H1 (cell line): ENCODE measurements around the gene PIEZO1. TPM values are rescaled to one million over a fixed set of nuclear protein-coding genes. Genes with fewer than 3 reads are reported as not detected.

ENCODE experiments used
- CTCF ChIA-PET: fragments of 300-600 bp; sonication (Branson Sonifier 250); formaldehyde crosslinking; loops from one replicate; lab custom pipeline; 2021; ENCODE audit not compliant: partially characterized antibody; lab: Charles Lee
- POLR2A ChIA-PET: fragments of 300-600 bp; sonication (Branson Sonifier 250); formaldehyde crosslinking; loops from one replicate; lab custom pipeline; 2021; ENCODE audit warnings: inconsistent platforms; ENCODE audit not compliant: partially characterized antibody; lab: Charles Lee
- DNase-seq, 2 experiments: peaks; one replicate each; pipeline versions ENCODE4 v3.0.0 to v3.0.0-alpha.2; 2010 to 2022; ENCODE audit warnings: low spot score in 2 of 2, low read depth in 1 of 2, mixed read lengths in 1 of 2
- FAIRE-seq: peaks from 2 replicates; lab custom pipeline; 2011; peaks lifted over from hg19 to GRCh38; lab: Jason Lieb, UNC
- H2AFZ ChIP-seq: 2 replicates; pipeline ENCODE4 v1.8.1; 2012; ENCODE audit warnings: low read length, inconsistent platforms
- H2AK5ac ChIP-seq: 2 replicates; pipeline ENCODE4 v1.6.1; 2013; ENCODE audit warnings: low read depth, low read length
- H2BK120ac ChIP-seq: replicated peaks from 2 replicates; pipeline ENCODE3; 2013; ENCODE audit warnings: low read depth, low read length, inconsistent platforms
- H2BK12ac ChIP-seq: 2 replicates; pipeline ENCODE4 v1.6.1; 2013; ENCODE audit warnings: low read depth, low read length
- H2BK15ac ChIP-seq: 2 replicates; pipeline ENCODE4 v1.6.1; 2013; ENCODE audit warnings: low read length
- H2BK20ac ChIP-seq: 2 replicates; pipeline ENCODE4 v1.6.1; 2013; ENCODE audit warnings: low read length
- H2BK5ac ChIP-seq: 2 replicates; pipeline ENCODE4 v1.6.1; 2013; ENCODE audit warnings: low read depth, low read length
- H3K14ac ChIP-seq: 2 replicates; pipeline ENCODE4 v1.6.1; 2013; ENCODE audit warnings: inconsistent platforms; ENCODE audit not compliant: insufficient read length
- H3K18ac ChIP-seq: 2 replicates; pipeline ENCODE4 v1.6.1; 2013; ENCODE audit warnings: low read length; ENCODE audit errors: extremely low read depth
- H3K23ac ChIP-seq: 2 replicates; pipeline ENCODE4 v1.6.1; 2013; ENCODE audit warnings: inconsistent platforms; ENCODE audit not compliant: insufficient read length
- H3K23me2 ChIP-seq: 2 replicates; pipeline ENCODE4 v1.6.1; 2013; ENCODE audit warnings: low read depth, low read length
- H3K27ac ChIP-seq: 2 replicates; pipeline ENCODE4 v1.6.1; 2011; ENCODE audit warnings: low read depth, low read length, inconsistent platforms
- H3K27me3 ChIP-seq, 4 experiments: replicated peaks in 1 of 4; 1 replicate in 1 of 4; 2 replicates in 3 of 4; pipeline versions ENCODE4 v1.6.1 to v1.8.1; 2011 to 2013; ENCODE audit warnings: low read length in 3 of 4, mild to moderate bottlenecking in 3 of 4, inconsistent platforms in 2 of 4, mixed read lengths in 2 of 4, moderate library complexity in 1 of 4; ENCODE audit not compliant: control insufficient read depth in 3 of 4, insufficient read depth in 3 of 4; ENCODE audit errors: extremely low read depth in 1 of 4
- H3K36me3 ChIP-seq, 4 experiments: 2 replicates each; pipeline versions ENCODE4 v1.6.1 to v1.8.1; 2011 to 2013; ENCODE audit warnings: mild to moderate bottlenecking in 4 of 4, low read length in 3 of 4, moderate library complexity in 2 of 4, control low read depth in 1 of 4, inconsistent platforms in 1 of 4; ENCODE audit not compliant: insufficient read depth in 4 of 4, control insufficient read depth in 2 of 4
- H3K4ac ChIP-seq: replicated peaks from 2 replicates; pipeline ENCODE3; 2013; ENCODE audit warnings: low read length, low read depth, mixed read lengths, inconsistent platforms; ENCODE audit not compliant: insufficient read length
- H3K4me1 ChIP-seq, 4 experiments: replicated peaks in 1 of 4; 1 replicate in 1 of 4; 2 replicates in 3 of 4; pipeline versions ENCODE4 v1.6.1 to v1.8.1; 2011 to 2013; ENCODE audit warnings: low read length in 3 of 4, inconsistent platforms in 2 of 4, mixed read lengths in 1 of 4; ENCODE audit not compliant: insufficient read depth in 4 of 4, control insufficient read depth in 3 of 4
- H3K4me2 ChIP-seq, 2 experiments: 2 replicates each; pipeline versions ENCODE4 v1.6.1 to v1.8.1; 2011 to 2013; ENCODE audit warnings: low read depth in 2 of 2, low read length in 2 of 2, control low read depth in 1 of 2, inconsistent platforms in 1 of 2, mild to moderate bottlenecking in 1 of 2; ENCODE audit not compliant: insufficient read depth in 1 of 2
- H3K4me3 ChIP-seq, 4 experiments: fragments of 200-600, 300-600 bp in 1 of 4; sonication (generic), shearing (Covaris generic), sonication (Bioruptor Twin) in 1 of 4; 2 replicates each; pipeline versions ENCODE4 v1.5.1 to v1.8.1; 2011 to 2016; ENCODE audit warnings: low read length in 4 of 4, low read depth in 3 of 4, control low read depth in 2 of 4, inconsistent platforms in 2 of 4, mild to moderate bottlenecking in 2 of 4, mixed read lengths in 1 of 4, moderate library complexity in 1 of 4; ENCODE audit not compliant: insufficient read depth in 2 of 4; ENCODE audit errors: extremely low read depth in 1 of 4
- H3K56ac ChIP-seq: replicated peaks from 2 replicates; pipeline ENCODE3; 2013; ENCODE audit warnings: low read depth, mild to moderate bottlenecking, mixed read lengths, low read length, inconsistent platforms; ENCODE audit not compliant: insufficient read length
- H3K79me1 ChIP-seq: 2 replicates; pipeline ENCODE4 v1.6.1; 2013; ENCODE audit warnings: low read depth, low read length, control low read depth
- H3K79me2 ChIP-seq, 2 experiments: 2 replicates each; pipeline versions ENCODE4 v1.6.1 to v1.8.1; 2012 to 2013; ENCODE audit warnings: low read length in 2 of 2, mild to moderate bottlenecking in 2 of 2, inconsistent platforms in 1 of 2; ENCODE audit not compliant: insufficient read depth in 2 of 2, control insufficient read depth in 1 of 2
- H3K9ac ChIP-seq, 4 experiments: replicated peaks in 1 of 4; 1 replicate in 1 of 4; 2 replicates in 3 of 4; pipeline versions ENCODE4 v1.6.1 to v1.8.1; 2011 to 2013; ENCODE audit warnings: low read depth in 3 of 4, low read length in 3 of 4, control low read depth in 2 of 4, mild to moderate bottlenecking in 2 of 4, moderate library complexity in 2 of 4, inconsistent platforms in 1 of 4; ENCODE audit errors: extremely low read depth in 1 of 4
- H3K9me3 ChIP-seq, 2 experiments: 2 replicates each; pipeline versions ENCODE4 v1.6.1 to v1.8.1; 2012 to 2013; ENCODE audit warnings: mild to moderate bottlenecking in 2 of 2, moderate library complexity in 2 of 2, control low read depth in 1 of 2, inconsistent platforms in 1 of 2, low read depth in 1 of 2, low read length in 1 of 2, mixed read lengths in 1 of 2; ENCODE audit not compliant: insufficient read depth in 2 of 2
- H4K20me1 ChIP-seq, 2 experiments: replicated peaks in 1 of 2; 2 replicates each; pipeline versions ENCODE3 to v1.8.1; 2011 to 2013; ENCODE audit warnings: inconsistent platforms in 2 of 2, low read length in 2 of 2, mild to moderate bottlenecking in 1 of 2; ENCODE audit not compliant: insufficient read depth in 2 of 2, control insufficient read depth in 1 of 2
- H4K5ac ChIP-seq: 2 replicates; pipeline ENCODE4 v1.6.1; 2013; ENCODE audit warnings: low read length, low read depth, mixed read lengths, inconsistent platforms; ENCODE audit not compliant: insufficient read length
- H4K8ac ChIP-seq: 2 replicates; pipeline ENCODE4 v1.8.0; 2013; ENCODE audit warnings: mild to moderate bottlenecking, moderate library complexity, low read length, inconsistent platforms; ENCODE audit not compliant: insufficient read depth; ENCODE audit errors: extremely low read depth
- H4K91ac ChIP-seq: replicated peaks from 2 replicates; pipeline ENCODE3; 2013; ENCODE audit warnings: low read length, mixed read lengths, inconsistent platforms; ENCODE audit not compliant: insufficient read length
- BACH1 ChIP-seq: IDR thresholded peaks from 2 replicates; pipeline ENCODE4 v1.6.1; 2012; ENCODE audit warnings: low read length, improper control_type of control experiment
- CEBPB ChIP-seq: IDR thresholded peaks from 2 replicates; pipeline ENCODE4 v1.6.1; 2012; ENCODE audit warnings: low read depth, low read length
- POLR2A ChIP-seq, 2 experiments: IDR thresholded peaks; 1 replicate in 1 of 2; 2 replicates in 1 of 2; pipeline ENCODE4 v1.6.1; 2011; ENCODE audit warnings: low read depth in 2 of 2, low read length in 2 of 2, mild to moderate bottlenecking in 2 of 2; ENCODE audit errors: control extremely low read depth in 1 of 2
- RBBP5 ChIP-seq: IDR thresholded peaks from 2 replicates; pipeline ENCODE4 v1.7.1; 2012; ENCODE audit warnings: low read depth, mild to moderate bottlenecking, inconsistent platforms, low read length, moderate library complexity, borderline replicate concordance
- RFX5 ChIP-seq: IDR thresholded peaks from 2 replicates; pipeline ENCODE4 v1.6.1; 2011; ENCODE audit warnings: low read depth, low read length, improper control_type of control experiment, borderline replicate concordance
- RXRA ChIP-seq: IDR thresholded peaks from 2 replicates; pipeline ENCODE4 v1.6.1; 2011; ENCODE audit warnings: low read depth, mild to moderate bottlenecking, low read length, moderate library complexity; ENCODE audit not compliant: insufficient read depth
- SIX5 ChIP-seq: IDR thresholded peaks from 2 replicates; pipeline ENCODE4 v1.6.1; 2011; ENCODE audit warnings: mild to moderate bottlenecking, low read depth, low read length
- SP4 ChIP-seq: IDR thresholded peaks from 2 replicates; pipeline ENCODE4 v1.6.1; 2012; ENCODE audit warnings: low read length, inconsistent platforms
- SUZ12 ChIP-seq: fragments of 200-600 bp; sonication (generic); IDR thresholded peaks from 2 replicates; pipeline ENCODE4 v1.6.1; 2012; ENCODE audit warnings: mild to moderate bottlenecking, inconsistent platforms, low read length, moderate library complexity, mixed read lengths
- WGBS, 2 experiments: shearing (Covaris generic) in 1 of 2; methylation state at CpG; one replicate each; pipeline versions ENCODE4 v1.1.6 to v1.1.7; 2013 to 2015; ENCODE audit warnings: low lambda C conversion rate in 2 of 2, mixed read lengths in 2 of 2, inconsistent platforms in 1 of 2, low coverage in 1 of 2, missing lambda C conversion rate in 1 of 2; ENCODE audit not compliant: insufficient replicate concordance in 2 of 2, insufficient coverage in 1 of 2, insufficient read length in 1 of 2; ENCODE audit errors: extremely low coverage in 1 of 2, missing lambda C conversion rate in 1 of 2; 5-methylcytosine and 5-hydroxymethylcytosine counted together
- polyA plus RNA-seq, 7 experiments: library from polyadenylated mRNA; depleted of rRNA in 3 of 7; stranded (reverse) in 5 of 7; unstranded in 2 of 7; fragments of >200 nt in 5 of 7; fragments of 200-250 nt in 2 of 7; gene quantifications; 1 replicate in 5 of 7; 2 replicates in 1 of 7; 4 replicates in 1 of 7; pipeline versions ENCODE4 v1.2.1 to v1.2.3, GENCODE V29; 2011 to 2013; ENCODE audit warnings: missing spikeins in 2 of 7, mixed read lengths in 2 of 7
- total RNA-seq: library from RNA; stranded (reverse); fragmentation: NEBNext Ultra II Directional; extraction: Animal tissue kit (Norgen Biotek cat#: 25700); gene quantifications from 2 replicates; pipeline ENCODE4 v1.2.1, GENCODE V29; 2021
- TF ChIP-seq, protein P1 (sequence below), 3 experiments: IDR thresholded peaks; 1 replicate in 2 of 3; 2 replicates in 1 of 3; pipeline versions ENCODE4 v1.5.1 to v1.6.1; 2011; ENCODE audit warnings: low read length in 3 of 3, mild to moderate bottlenecking in 3 of 3, inconsistent platforms in 2 of 3, low read depth in 1 of 3, moderate library complexity in 1 of 3; ENCODE audit not compliant: insufficient read depth in 1 of 3; ENCODE audit errors: control extremely low read depth in 1 of 3
- TF ChIP-seq, protein P2 (sequence below): IDR thresholded peaks from 2 replicates; pipeline ENCODE4 v1.6.1; 2011; ENCODE audit warnings: low read length, improper control_type of control experiment

The PIEZO1 gene
- total and polyA plus RNA-seq, 2 of the 8 experiments (the other 6 are each of a cell fraction or from before 2014, with no cell fraction given): 42.3 to 67.5 TPM

DNA sequence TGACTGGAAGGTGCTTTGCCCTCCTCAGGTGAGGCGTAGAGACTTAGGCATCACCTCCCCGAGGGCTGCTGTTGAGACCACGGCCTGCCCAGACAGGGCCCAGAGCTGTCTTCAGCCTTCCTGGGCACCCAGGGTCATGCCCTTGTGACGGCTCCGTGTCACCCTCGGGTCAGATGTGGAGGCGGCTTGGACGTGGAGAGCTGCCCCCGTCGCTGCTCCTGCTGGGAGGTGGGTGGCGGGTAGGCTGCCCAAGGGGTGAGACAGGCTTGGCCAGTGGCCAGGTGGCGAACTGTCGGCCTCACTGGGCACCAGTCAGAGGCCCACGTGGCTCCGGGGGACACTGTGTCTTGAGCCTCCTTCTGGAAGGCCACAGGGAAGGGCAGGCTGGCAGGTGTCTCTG lies 89.8 kb downstream of the PIEZO1 start:
- ChIA-PET POLR2A (no interaction called here), CTCF (interaction anchor here (0.6 to 6.5 kb wide), 4 partner anchors 10 to 129 kb away, joined by 3 to 37 read pairs (median 5); no protein-coding TSS in a partner anchor)
- Histone ChIP-seq H3K23ac (no peak overlapping the region), H2BK120ac (no peak overlapping the region), H3K4me1 (no peaks in the 10 kb centered on the region), H4K5ac (no peak overlapping the region), H3K36me3 (peaks cover 0 to 13% (median 4%) of the 10 kb centered on the region in 4 experiments; a peak in 4 of 8 replicates), H2AK5ac (no peak overlapping the region), H2BK15ac (no peak overlapping the region), H3K14ac (no peak overlapping the region), H3K79me1 (0 out of 2 replicates have a peak, but pooled peaks cover 2% of the 10 kb centered on the region), H3K4me3 (no peak overlapping the region), H2AFZ (no peak overlapping the region), H3K18ac (no peak overlapping the region; the same call in 1 of the 2 replicates), H3K27ac (no peak overlapping the region; the same call in 1 of the 2 replicates), H4K20me1 (peaks cover 0 to 3% of the 10 kb centered on the region in 2 experiments), H2BK12ac (peak overlapping the region; percentile 50; the same call in 1 of the 2 replicates), H3K23me2 (no peaks in the 10 kb centered on the region), H3K4me2 (no peak overlapping the region), H3K9me3 (no peaks in the 10 kb centered on the region), H2BK5ac (no peak overlapping the region), H3K4ac (no peak overlapping the region), H3K56ac (no peak overlapping the region), H2BK20ac (no peak overlapping the region), H3K9ac (no peak overlapping the region), H3K27me3 (no peaks in the 10 kb centered on the region), H4K8ac (peak overlapping the region; percentile 68; the same call in 1 of the 2 replicates), H4K91ac (no peak overlapping the region), H3K79me2 (no peaks in the 10 kb centered on the region)
- WGBS, 2 experiments: 95% methylated on average over 15 of the region's 15 CpGs; no CpG with 5 or more reads in 1 of the 2 experiments
- DNase-seq (no peak), FAIRE-seq (no peak)
- TF ChIP-seq RFX5 (no peak), SIX5 (no peak), RXRA (no peak), BACH1 (no peak), SUZ12 (no peak), POLR2A (IDR thresholded peaks at IDR 0.05; ENCODE audit: control extremely low read depth in 1 of 2, low read depth in 2 of 2, low read length in 2 of 2) (no peak), SP4 (no peak), RBBP5 (no peak), CEBPB (no peak)
- TF ChIP-seq, protein P1, sequence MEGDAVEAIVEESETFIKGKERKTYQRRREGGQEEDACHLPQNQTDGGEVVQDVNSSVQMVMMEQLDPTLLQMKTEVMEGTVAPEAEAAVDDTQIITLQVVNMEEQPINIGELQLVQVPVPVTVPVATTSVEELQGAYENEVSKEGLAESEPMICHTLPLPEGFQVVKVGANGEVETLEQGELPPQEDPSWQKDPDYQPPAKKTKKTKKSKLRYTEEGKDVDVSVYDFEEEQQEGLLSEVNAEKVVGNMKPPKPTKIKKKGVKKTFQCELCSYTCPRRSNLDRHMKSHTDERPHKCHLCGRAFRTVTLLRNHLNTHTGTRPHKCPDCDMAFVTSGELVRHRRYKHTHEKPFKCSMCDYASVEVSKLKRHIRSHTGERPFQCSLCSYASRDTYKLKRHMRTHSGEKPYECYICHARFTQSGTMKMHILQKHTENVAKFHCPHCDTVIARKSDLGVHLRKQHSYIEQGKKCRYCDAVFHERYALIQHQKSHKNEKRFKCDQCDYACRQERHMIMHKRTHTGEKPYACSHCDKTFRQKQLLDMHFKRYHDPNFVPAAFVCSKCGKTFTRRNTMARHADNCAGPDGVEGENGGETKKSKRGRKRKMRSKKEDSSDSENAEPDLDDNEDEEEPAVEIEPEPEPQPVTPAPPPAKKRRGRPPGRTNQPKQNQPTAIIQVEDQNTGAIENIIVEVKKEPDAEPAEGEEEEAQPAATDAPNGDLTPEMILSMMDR (IDR thresholded peaks at IDR 0.05; ENCODE audit: control extremely low read depth in 1 of 3, insufficient read depth in 1 of 3, low read depth in 1 of 3, low read length in 3 of 3): no peak
- TF ChIP-seq, protein P2, sequence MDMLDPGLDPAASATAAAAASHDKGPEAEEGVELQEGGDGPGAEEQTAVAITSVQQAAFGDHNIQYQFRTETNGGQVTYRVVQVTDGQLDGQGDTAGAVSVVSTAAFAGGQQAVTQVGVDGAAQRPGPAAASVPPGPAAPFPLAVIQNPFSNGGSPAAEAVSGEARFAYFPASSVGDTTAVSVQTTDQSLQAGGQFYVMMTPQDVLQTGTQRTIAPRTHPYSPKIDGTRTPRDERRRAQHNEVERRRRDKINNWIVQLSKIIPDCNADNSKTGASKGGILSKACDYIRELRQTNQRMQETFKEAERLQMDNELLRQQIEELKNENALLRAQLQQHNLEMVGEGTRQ: no peak
